Measurements from ENCODE around the gene WRAP53. TPM values are rescaled to one million over a fixed set of nuclear protein-coding genes. Genes with fewer than 3 reads are reported as not detected.
A peak's percentile ranks its signal among the peaks of the same experiment; 100 is the strongest.

Gene WRAP53
- polyA plus RNA-seq, 1 of the 3 experiments (the other 2 are of a cell fraction) = 8.6 TPM

DNA sequence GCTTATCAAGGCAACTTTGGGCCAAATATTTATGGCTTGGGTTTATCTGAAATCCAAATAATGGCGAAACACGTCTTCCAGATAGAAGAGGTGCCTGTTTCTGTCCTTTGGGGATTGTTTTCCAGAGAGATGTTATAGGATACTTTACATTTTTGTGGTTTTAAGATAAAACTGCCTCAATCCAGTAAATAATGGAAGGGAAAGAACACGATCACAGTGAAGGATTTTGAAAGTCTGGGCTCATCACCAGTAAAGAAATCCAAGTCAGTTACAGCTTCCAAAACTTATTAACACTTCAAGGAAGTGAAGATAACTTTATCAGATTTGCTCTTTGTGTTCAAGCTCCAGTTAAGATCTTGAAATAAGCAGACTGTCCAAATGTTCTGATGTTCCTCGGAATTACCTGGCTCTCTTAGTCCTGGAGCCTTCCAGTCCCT lies 59.4 kb downstream of the WRAP53 start:
- Histone ChIP-seq H4K20me1 (ENCODE audit: insufficient read depth) (no peaks in the 10 kb centered on the region), H3K27me3 (ENCODE audit: insufficient read depth) (no peaks in the 10 kb centered on the region), H3F3A (replicated peaks; ENCODE audit: insufficient read depth) (peaks cover 52% of the 10 kb centered on the region), H3K9me2 (no peaks in the 10 kb centered on the region), H3K4me1 (ENCODE audit: control insufficient read depth in 1 of 2, insufficient read depth in 2 of 2, low read depth in 1 of 2, low read length in 1 of 2) (peaks cover 6 to 29% of the 10 kb centered on the region in 2 experiments; a peak in 2 of 4 replicates), H2AFZ (ENCODE audit: low read depth) (peak overlapping the region; percentile 79), H3K9ac (peak overlapping the region; percentile 56), H3K4me2 (peak overlapping the region; percentile 65), H3K4me3 (ENCODE audit: low read depth in 2 of 2, low read length in 1 of 2) (no peak overlapping the region; a peak in 1 of 4 replicates), H3K9me3 (no peaks in the 10 kb centered on the region), H3K27ac (ENCODE audit: low read depth in 2 of 2, low read length in 1 of 2) (peak overlapping the region; percentile 67 to 89), H3K79me2 (ENCODE audit: insufficient read depth) (no peaks in the 10 kb centered on the region), H3K36me3 (replicated peaks in 1 of 2; ENCODE audit: control insufficient read depth in 1 of 2, insufficient read depth in 2 of 2, low read length in 1 of 2) (no peaks in the 10 kb centered on the region)
- CTCF ChIA-PET = interaction anchor here (0.6 to 2.5 kb wide), 14 partner anchors 9 to 310 kb away, joined by 3 to 14 read pairs (median 4); partner anchors contain the start of genes DNAH2 and TP53
- TF ChIP-seq, protein P1, sequence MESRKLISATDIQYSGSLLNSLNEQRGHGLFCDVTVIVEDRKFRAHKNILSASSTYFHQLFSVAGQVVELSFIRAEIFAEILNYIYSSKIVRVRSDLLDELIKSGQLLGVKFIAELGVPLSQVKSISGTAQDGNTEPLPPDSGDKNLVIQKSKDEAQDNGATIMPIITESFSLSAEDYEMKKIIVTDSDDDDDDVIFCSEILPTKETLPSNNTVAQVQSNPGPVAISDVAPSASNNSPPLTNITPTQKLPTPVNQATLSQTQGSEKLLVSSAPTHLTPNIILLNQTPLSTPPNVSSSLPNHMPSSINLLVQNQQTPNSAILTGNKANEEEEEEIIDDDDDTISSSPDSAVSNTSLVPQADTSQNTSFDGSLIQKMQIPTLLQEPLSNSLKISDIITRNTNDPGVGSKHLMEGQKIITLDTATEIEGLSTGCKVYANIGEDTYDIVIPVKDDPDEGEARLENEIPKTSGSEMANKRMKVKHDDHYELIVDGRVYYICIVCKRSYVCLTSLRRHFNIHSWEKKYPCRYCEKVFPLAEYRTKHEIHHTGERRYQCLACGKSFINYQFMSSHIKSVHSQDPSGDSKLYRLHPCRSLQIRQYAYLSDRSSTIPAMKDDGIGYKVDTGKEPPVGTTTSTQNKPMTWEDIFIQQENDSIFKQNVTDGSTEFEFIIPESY (IDR thresholded peaks at IDR 0.05; ENCODE audit: borderline replicate concordance, low read depth) = no peak
- TF ChIP-seq TCF12 (IDR thresholded peaks at IDR 0.05) (peak; percentile 33; the same call in 1 of the 2 replicates), EP300 (IDR thresholded peaks at IDR 0.05; ENCODE audit: borderline replicate concordance in 1 of 2, low read depth in 1 of 2, low read length in 1 of 2) (peak in 1 of 2 experiments; percentile 17; a peak in 1 of 4 replicates), GABPA (IDR thresholded peaks at IDR 0.05; ENCODE audit: low read depth) (no peak), SMC3 (IDR thresholded peaks at IDR 0.05; ENCODE audit: low read depth, low read length) (no peak), FOXM1 (IDR thresholded peaks at IDR 0.05; ENCODE audit: low read depth) (0 out of 2 replicates have a peak, but pooled peaks have one; percentile 28), RFX5 (IDR thresholded peaks at IDR 0.05; ENCODE audit: low read length) (no peak), NRF1 (IDR thresholded peaks at IDR 0.05; ENCODE audit: low read depth, low read length) (no peak), TEAD4 (IDR thresholded peaks at IDR 0.05; ENCODE audit: borderline replicate concordance, insufficient read depth) (0 out of 2 replicates have a peak, but pooled peaks have one; percentile 38), RCOR1 (IDR thresholded peaks at IDR 0.05; ENCODE audit: low read length) (no peak), YY1 (IDR thresholded peaks at IDR 0.05; ENCODE audit: low read depth) (no peak), JUND (IDR thresholded peaks at IDR 0.05) (peak; percentile 28; the same call in 1 of the 2 replicates), GATA2 (CRISPR knock-in tag; IDR thresholded peaks at IDR 0.05) (no peak; the same call in 1 of the 2 replicates)
- TF ChIP-seq, protein P2, sequence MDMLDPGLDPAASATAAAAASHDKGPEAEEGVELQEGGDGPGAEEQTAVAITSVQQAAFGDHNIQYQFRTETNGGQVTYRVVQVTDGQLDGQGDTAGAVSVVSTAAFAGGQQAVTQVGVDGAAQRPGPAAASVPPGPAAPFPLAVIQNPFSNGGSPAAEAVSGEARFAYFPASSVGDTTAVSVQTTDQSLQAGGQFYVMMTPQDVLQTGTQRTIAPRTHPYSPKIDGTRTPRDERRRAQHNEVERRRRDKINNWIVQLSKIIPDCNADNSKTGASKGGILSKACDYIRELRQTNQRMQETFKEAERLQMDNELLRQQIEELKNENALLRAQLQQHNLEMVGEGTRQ (IDR thresholded peaks at IDR 0.05; ENCODE audit: borderline replicate concordance, low read depth, low read length) = no peak
- TF ChIP-seq, protein P3, sequence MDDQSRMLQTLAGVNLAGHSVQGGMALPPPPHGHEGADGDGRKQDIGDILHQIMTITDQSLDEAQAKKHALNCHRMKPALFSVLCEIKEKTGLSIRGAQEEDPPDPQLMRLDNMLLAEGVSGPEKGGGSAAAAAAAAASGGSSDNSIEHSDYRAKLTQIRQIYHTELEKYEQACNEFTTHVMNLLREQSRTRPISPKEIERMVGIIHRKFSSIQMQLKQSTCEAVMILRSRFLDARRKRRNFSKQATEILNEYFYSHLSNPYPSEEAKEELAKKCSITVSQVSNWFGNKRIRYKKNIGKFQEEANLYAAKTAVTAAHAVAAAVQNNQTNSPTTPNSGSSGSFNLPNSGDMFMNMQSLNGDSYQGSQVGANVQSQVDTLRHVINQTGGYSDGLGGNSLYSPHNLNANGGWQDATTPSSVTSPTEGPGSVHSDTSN (IDR thresholded peaks at IDR 0.05) = peak; percentile 36; the same call in 1 of the 2 replicates
- no peak for DNase-seq
- POLR2A ChIA-PET = interaction anchor here (0.7 kb wide), 1 partner anchor 113 kb away, joined by 3 read pairs; no protein-coding TSS in a partner anchor
- WGBS (ENCODE audit: low lambda C conversion rate) = 22% methylated on average over 4 of the region's 4 CpGs
